ENCODE results near the gene BLCAP.

- TF ChIP-seq CTCF (tag by site-specific recombination; IDR thresholded peaks at IDR 0.05): no peak
- TF ChIP-seq REPIN1 (tag by site-specific recombination; IDR thresholded peaks at IDR 0.05; ENCODE audit: low read depth): no peak
- no peak for TF ChIP-seq ZBTB6 (tag by site-specific recombination; IDR thresholded peaks at IDR 0.05)
- TF ChIP-seq ZNF302 (tag by site-specific recombination; IDR thresholded peaks at IDR 0.05; ENCODE audit: low read depth): no peak
- TF ChIP-seq, protein P1, sequence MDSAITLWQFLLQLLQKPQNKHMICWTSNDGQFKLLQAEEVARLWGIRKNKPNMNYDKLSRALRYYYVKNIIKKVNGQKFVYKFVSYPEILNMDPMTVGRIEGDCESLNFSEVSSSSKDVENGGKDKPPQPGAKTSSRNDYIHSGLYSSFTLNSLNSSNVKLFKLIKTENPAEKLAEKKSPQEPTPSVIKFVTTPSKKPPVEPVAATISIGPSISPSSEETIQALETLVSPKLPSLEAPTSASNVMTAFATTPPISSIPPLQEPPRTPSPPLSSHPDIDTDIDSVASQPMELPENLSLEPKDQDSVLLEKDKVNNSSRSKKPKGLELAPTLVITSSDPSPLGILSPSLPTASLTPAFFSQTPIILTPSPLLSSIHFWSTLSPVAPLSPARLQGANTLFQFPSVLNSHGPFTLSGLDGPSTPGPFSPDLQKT (IDR thresholded peaks at IDR 0.05; ENCODE audit: borderline replicate concordance, low read depth, low read length): no peak
- no peak for TF ChIP-seq ZSCAN30 (tag by site-specific recombination; IDR thresholded peaks at IDR 0.05)
- no peak for TF ChIP-seq ZBTB11 (tag by site-specific recombination; conservative IDR thresholded peaks at IDR 0.05; ENCODE audit: low read depth)
Measured at GRCh38 chr20:37481610-37482009, 46.1 kb downstream of the BLCAP start.

Measured in HEK293 (cell line).